Right atrium auricular region (tissue), 2 donors: ENCODE measurements around the gene MVD. TPM values are rescaled to one million over a fixed set of nuclear protein-coding genes. Genes with fewer than 3 reads are reported as not detected.

ENCODE experiments used
- DNase-seq: peaks from one replicate; pipeline ENCODE4 v3.0.0-alpha.2; 2019; ENCODE audit warnings: low spot score
- H3K27ac ChIP-seq, 2 donors: fragments of 200-600 bp; sonication (generic); 1 replicate in 1 of 2; 2 replicates in 1 of 2; pipeline ENCODE4 v1.5.1; 2016 to 2019
- H3K27me3 ChIP-seq, 2 donors: fragments of 200-600 bp; sonication (generic); one replicate each; pipeline versions ENCODE4 v1.5.1 to v1.6.0; 2017 to 2019
- H3K36me3 ChIP-seq: fragments of 200-600 bp; sonication (generic); one replicate; pipeline ENCODE4 v1.5.1; 2016
- H3K4me1 ChIP-seq, 2 donors: fragments of 200-600 bp; sonication (generic); one replicate each; pipeline versions ENCODE4 v1.5.1 to v1.6.0; 2017 to 2019
- H3K4me3 ChIP-seq, 2 donors: fragments of 200-600 bp; sonication (generic); 1 replicate in 1 of 2; 2 replicates in 1 of 2; pipeline ENCODE4 v1.5.1; 2017 to 2019; ENCODE audit warnings: mild to moderate bottlenecking in 1 of 2, moderate library complexity in 1 of 2
- H3K9me3 ChIP-seq, 2 donors: fragments of 200-600 bp; sonication (generic); one replicate each; pipeline ENCODE4 v1.5.1; 2019
- total RNA-seq, 2 donors: library from RNA; depleted of rRNA; stranded (reverse); fragments of >200 nt; gene quantifications; one replicate each; pipeline ENCODE4 v1.1.0, GENCODE V29; 2016
- TF ChIP-seq, protein P1 (sequence below), 2 donors: fragments of 200-600 bp; sonication (generic); IDR thresholded peaks; one replicate each; pipeline ENCODE4 v1.5.1; 2019; ENCODE audit warnings: antibody characterized with exemption in 2 of 2

The MVD gene
- total RNA-seq, 2 donors from 2014 or later, result 21.5 to 23.1 TPM

DNA sequence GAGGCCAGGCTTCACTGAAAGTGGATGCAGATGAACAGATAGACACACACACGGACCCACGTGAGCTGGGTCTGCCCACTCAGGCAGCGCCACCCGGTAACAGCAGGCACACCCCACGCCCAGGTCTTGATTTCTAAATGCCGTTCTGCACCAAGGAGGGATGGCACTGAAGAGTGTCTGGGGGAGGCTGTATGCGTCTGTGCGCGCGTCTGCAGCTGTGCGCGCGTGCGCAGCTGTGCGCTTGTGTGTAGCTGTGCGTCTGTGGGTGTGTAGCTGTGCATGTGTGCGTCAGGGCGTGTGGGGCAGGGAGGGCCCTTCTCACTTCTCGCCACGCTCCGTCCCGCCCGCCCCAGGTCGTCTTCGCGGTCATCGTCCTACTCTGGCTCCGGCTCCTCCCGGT lies 40.0 kb downstream of the MVD start:
- no peak for DNase-seq
- H3K36me3 ChIP-seq, result peaks cover 66% of the 10 kb centered on the region
- no peaks in the 10 kb centered on the region for H3K27me3 ChIP-seq
- H3K27ac ChIP-seq, result no peak overlapping the region
- H3K4me1 ChIP-seq, result peaks cover 0 to 12% of the 10 kb centered on the region in 2 donors
- TF ChIP-seq, protein P1, sequence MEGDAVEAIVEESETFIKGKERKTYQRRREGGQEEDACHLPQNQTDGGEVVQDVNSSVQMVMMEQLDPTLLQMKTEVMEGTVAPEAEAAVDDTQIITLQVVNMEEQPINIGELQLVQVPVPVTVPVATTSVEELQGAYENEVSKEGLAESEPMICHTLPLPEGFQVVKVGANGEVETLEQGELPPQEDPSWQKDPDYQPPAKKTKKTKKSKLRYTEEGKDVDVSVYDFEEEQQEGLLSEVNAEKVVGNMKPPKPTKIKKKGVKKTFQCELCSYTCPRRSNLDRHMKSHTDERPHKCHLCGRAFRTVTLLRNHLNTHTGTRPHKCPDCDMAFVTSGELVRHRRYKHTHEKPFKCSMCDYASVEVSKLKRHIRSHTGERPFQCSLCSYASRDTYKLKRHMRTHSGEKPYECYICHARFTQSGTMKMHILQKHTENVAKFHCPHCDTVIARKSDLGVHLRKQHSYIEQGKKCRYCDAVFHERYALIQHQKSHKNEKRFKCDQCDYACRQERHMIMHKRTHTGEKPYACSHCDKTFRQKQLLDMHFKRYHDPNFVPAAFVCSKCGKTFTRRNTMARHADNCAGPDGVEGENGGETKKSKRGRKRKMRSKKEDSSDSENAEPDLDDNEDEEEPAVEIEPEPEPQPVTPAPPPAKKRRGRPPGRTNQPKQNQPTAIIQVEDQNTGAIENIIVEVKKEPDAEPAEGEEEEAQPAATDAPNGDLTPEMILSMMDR (IDR thresholded peaks at IDR 0.05), result no peak
- no peaks in the 10 kb centered on the region for H3K9me3 ChIP-seq
- no peak overlapping the region for H3K4me3 ChIP-seq

DNA sequence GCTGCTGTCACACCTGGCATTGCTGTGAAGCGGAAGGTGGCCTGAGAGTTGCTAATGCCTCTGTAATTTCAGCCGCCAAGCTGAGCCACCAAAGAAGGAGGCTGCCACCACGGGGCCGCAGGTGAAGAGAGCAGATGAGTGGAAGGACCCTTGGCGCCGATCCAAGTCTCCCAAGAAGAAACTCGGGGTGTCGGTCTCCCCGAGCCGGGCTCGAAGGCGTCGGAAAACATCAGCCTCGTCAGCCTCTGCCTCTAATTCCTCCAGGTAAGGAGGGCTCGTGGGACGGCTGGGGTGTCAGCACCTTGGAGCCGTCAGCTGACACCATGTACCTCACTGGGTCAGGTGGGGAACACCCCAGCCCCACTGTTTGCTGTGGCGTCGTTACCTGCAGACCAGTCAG lies 40.8 kb downstream of the MVD start:
- no peaks in the 10 kb centered on the region for H3K27me3 ChIP-seq
- no peaks in the 10 kb centered on the region for H3K9me3 ChIP-seq
- no peak for DNase-seq
- TF ChIP-seq, protein P1 (IDR thresholded peaks at IDR 0.05), result no peak
- H3K27ac ChIP-seq, result no peak overlapping the region
- peaks cover 61% of the 10 kb centered on the region for H3K36me3 ChIP-seq
- H3K4me1 ChIP-seq, result peaks cover 0 to 12% of the 10 kb centered on the region in 2 donors
- no peak overlapping the region for H3K4me3 ChIP-seq

DNA sequence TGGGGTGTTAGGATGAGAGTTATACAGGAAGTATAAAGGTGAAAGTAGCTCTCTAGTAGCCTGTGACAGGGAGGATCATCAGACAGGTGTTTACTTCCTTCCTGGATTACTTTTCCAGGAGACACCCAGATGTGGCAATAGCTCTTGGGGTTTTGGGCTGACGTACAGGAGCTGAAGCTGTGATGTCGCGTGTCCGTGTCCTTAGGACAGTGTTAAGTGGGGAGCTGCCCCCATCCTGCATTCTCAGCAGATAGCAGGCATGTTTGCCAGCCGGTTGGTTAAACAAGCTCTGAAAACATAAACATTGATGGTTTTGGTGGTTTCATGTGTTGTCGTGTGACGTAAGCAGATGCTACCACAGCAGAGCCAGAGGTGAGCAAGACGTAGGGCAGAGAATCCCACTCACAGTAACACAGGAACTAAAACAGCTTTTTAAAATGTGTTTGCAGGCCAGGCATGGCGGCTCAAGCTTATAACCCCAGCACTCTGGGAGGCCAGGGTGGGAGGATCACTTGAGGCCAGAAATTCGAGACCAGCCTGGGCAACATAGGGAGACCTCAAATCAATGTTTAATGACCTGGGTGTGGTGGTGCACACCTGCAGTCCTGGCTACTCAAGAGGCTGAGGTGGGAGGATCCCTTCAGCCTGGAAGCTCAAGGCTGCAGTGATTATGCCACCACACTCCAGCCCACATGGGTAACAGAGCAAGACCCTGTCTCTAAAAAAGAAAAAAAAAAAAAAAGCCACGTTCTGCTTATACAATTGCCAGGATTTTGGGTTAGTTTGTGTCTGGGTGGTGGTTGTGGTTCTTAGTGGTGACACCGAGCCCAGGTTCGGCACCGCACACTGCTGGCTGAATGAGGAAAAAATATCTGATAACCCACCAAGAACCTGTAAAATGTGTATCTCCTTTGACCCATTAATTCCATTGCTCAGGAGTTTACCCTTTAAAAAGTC lies 42.8 kb downstream of the MVD start:
- Histone ChIP-seq H3K4me3 (no peak overlapping the region), H3K4me1 (peaks cover 0 to 21% of the 10 kb centered on the region in 2 donors), H3K36me3 (peaks cover 43% of the 10 kb centered on the region), H3K9me3 (no peaks in the 10 kb centered on the region), H3K27me3 (no peaks in the 10 kb centered on the region), H3K27ac (peak overlapping the region in 1 of 2 donors; percentile 43)
- TF ChIP-seq, protein P1 (IDR thresholded peaks at IDR 0.05), result no peak
- DNase-seq, result no peak

DNA sequence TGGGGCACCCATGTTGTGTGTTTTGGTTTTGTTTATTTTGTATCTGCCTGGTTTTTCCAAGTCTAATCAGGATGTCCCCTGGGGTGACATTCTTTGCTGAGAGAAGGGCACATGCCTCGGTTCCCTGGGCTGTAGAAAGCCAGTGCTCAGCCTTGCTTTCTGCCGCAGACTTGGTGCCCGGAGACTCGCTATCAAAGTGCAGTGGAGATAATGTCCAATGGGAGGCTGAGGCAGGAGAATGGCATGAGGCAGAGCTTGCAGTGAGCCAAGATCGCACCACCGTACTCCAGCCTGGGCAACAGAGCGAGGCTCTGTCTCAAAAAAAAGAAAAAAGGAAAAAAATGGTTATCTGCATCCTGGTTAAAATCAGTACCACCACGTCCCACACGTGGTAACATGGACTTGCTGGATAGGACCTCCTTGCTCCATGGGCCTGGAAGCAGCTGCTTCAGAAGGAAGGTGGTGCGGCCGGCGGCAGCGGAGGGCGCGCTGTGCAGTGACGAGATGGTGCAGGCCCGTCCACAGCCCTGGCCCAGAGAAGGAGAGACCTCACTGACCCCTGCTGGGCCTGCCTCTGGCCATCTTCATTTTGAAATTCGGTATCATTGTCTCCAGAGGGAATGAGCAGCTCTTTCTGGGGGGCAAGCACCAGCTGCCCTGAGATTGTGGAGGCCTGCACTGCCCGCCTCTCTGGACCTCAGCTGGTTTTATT lies 43.8 kb downstream of the MVD start:
- TF ChIP-seq, protein P1 (IDR thresholded peaks at IDR 0.05), result no peak
- DNase-seq, result no peak
- Histone ChIP-seq H3K27me3 (no peaks in the 10 kb centered on the region), H3K4me1 (peaks cover 0 to 21% of the 10 kb centered on the region in 2 donors), H3K9me3 (no peaks in the 10 kb centered on the region), H3K27ac (peak overlapping the region in 1 of 2 donors; percentile 43), H3K36me3 (peaks cover 32% of the 10 kb centered on the region), H3K4me3 (no peak overlapping the region)

DNA sequence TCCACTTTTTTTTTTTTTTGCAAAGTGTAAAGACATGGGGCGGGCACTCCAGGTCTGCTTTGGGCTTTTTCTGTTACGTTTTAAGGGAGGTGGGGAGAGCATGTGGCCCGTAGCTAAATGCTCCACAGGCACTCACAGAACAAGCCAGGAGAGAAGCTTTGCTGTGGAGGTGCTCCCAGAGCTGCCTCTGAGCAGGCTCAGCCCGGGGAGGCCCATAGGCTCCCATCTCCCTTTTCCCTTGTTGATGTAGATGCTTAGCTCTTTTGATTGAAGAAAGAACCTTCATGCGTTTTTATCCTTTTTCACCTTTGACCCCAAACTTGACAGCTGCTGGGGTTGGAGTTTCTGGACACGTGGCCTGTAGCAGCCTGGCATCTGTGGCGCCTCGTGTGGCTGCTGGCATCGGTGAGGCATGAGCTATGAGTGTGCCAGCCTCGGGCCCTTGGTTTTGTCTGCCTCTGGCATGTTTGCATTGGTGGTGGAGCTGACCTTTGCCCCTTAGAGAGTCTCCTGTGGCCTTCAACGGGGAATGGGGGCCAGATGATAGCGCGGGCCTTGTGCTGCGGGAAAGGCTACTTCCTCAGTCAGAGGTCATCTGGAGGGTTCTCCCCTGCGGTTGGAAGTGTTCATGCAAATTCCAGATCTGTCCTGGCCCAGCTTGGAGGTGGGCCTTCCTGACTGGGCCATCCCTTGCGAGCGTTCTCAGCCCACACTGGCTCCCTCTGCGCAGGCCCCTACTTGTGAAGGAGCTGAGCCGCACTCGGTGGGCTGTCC lies 44.5 kb downstream of the MVD start:
- peaks cover 0 to 21% of the 10 kb centered on the region in 2 donors for H3K4me1 ChIP-seq
- TF ChIP-seq, protein P1 (IDR thresholded peaks at IDR 0.05), result no peak
- no peaks in the 10 kb centered on the region for H3K9me3 ChIP-seq
- H3K27me3 ChIP-seq, result no peaks in the 10 kb centered on the region
- no peak overlapping the region for H3K4me3 ChIP-seq
- no peak for DNase-seq
- peaks cover 25% of the 10 kb centered on the region for H3K36me3 ChIP-seq
- peak overlapping the region in 1 of 2 donors; percentile 43 for H3K27ac ChIP-seq
